Osteocyte (in vitro differentiated cells): ENCODE measurements around the gene ZNF185. TPM values are rescaled to one million over a fixed set of nuclear protein-coding genes. Genes with fewer than 3 reads are reported as not detected.
"Not testable (repeated sequence)": the region's sequence is repeated elsewhere in the genome, so short reads cannot be mapped to it uniquely, and the experiment has no call there.

Source experiments
- DNase-seq: peaks from one replicate; pipeline ENCODE4 v3.0.0; 2021; ENCODE audit warnings: mixed read lengths; ENCODE audit not compliant: unreplicated experiment; ENCODE audit errors: extremely low spot score
- H3K27ac Mint-ChIP-seq: one replicate; pipeline ENCODE4 v1.8.0; 2021; ENCODE audit warnings: mild to moderate bottlenecking, mixed read lengths; ENCODE audit not compliant: unreplicated experiment
- H3K27me3 Mint-ChIP-seq: one replicate; pipeline ENCODE4 v1.8.0; 2021; ENCODE audit warnings: mixed read lengths; ENCODE audit not compliant: unreplicated experiment
- H3K36me3 Mint-ChIP-seq: one replicate; pipeline ENCODE4 v1.8.0; 2021; ENCODE audit warnings: mixed read lengths; ENCODE audit not compliant: unreplicated experiment
- H3K4me1 Mint-ChIP-seq: one replicate; pipeline ENCODE4 v1.8.0; 2021; ENCODE audit warnings: mixed read lengths; ENCODE audit not compliant: unreplicated experiment
- H3K4me3 Mint-ChIP-seq: one replicate; pipeline ENCODE4 v1.8.0; 2021; ENCODE audit warnings: mild to moderate bottlenecking, moderate library complexity, mixed read lengths; ENCODE audit not compliant: unreplicated experiment
- H3K9me3 Mint-ChIP-seq: one replicate; pipeline ENCODE4 v1.8.0; 2021; ENCODE audit warnings: mixed read lengths; ENCODE audit not compliant: unreplicated experiment
- CTCF ChIP-seq: fragments of 200-600 bp; sonication (generic); IDR thresholded peaks from 2 replicates; pipeline ENCODE4 v1.5.0; 2021; ENCODE audit warnings: antibody characterized with exemption, mild to moderate bottlenecking, moderate library complexity
- total RNA-seq: library from RNA; stranded (reverse); gene quantifications from 2 replicates; pipeline ENCODE4 v1.2.1, GENCODE V29; 2021

The ZNF185 gene
- total RNA-seq, 1 donor from 2014 or later: 8.0 TPM

DNA sequence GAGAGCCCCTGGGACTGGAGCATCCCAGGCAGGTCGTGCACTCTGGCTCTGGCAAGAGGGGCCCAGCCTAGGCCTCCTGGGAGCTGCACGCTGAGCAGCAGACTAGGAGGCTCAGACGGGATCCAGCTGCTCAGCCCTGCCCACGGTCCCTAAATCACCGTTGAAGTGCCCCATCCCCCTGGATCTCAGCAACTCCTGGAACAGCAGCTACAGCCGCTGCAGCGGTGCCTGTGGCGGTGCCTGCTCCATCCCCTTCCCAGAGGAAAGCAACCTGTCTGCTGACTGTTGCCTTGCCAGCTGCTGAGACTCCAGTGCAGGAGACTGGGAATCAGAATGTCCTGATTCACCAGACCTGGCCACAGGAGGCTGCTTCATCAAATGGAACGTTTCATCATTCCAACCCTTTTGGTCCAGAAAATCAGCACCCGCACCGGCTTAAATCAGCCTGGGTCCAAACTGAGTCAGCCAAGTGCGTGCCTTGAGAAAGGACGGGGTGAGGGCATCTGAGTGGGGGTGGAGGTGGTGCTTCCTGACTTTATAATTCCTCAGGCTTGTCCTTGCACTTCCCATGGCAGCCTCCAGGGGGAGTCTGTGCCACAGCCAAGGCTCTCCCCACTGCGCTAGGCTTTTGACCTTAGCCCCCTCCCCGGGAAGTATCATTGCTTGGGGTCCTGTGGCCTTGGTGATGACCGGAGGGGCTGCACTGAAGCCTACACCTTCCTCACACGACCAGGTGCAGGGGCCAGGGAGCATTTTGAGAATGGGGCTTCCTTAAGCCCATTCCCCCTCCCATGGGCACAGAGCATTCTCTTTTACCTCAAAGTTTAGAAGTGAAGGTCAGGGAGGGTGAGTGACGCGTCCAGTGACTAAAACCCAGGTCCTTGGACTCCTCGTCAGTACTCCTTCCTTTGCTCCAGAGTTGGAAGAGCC lies 6.5 kb downstream of the ZNF185 start:
- DNase-seq: no peak
- Mint-ChIP-seq H3K27ac (no peak overlapping the region), H3K4me1 (peaks cover 15% of the 10 kb centered on the region), H3K36me3 (no peaks in the 10 kb centered on the region), H3K4me3 (no peak overlapping the region), H3K9me3 (no peaks in the 10 kb centered on the region), H3K27me3 (no peaks in the 10 kb centered on the region)
- peak; percentile 68 for TF ChIP-seq CTCF

DNA sequence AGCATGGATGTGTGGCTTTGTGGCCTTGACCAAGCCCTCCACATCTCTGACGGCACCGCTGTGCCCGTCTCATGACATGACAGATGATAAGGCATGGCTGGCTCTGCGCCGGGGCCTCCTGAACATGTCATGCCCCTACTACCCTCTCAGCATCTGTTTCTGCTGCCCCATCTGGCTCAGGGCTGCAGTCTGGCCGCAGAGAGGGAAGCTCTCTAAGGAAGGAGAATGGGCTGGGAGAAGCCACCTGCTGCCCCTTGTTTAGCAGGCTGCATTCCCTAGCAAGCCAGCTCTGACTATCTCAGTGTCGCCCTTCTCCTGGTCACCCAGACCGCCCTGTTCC lies 7.2 kb downstream of the ZNF185 start:
- H3K27ac Mint-ChIP-seq: no peak overlapping the region
- TF ChIP-seq CTCF: no peak
- H3K4me1 Mint-ChIP-seq: peaks cover 15% of the 10 kb centered on the region
- DNase-seq: no peak
- H3K27me3 Mint-ChIP-seq: no peaks in the 10 kb centered on the region
- H3K4me3 Mint-ChIP-seq: no peak overlapping the region
- no peaks in the 10 kb centered on the region for H3K9me3 Mint-ChIP-seq
- H3K36me3 Mint-ChIP-seq: no peaks in the 10 kb centered on the region

DNA sequence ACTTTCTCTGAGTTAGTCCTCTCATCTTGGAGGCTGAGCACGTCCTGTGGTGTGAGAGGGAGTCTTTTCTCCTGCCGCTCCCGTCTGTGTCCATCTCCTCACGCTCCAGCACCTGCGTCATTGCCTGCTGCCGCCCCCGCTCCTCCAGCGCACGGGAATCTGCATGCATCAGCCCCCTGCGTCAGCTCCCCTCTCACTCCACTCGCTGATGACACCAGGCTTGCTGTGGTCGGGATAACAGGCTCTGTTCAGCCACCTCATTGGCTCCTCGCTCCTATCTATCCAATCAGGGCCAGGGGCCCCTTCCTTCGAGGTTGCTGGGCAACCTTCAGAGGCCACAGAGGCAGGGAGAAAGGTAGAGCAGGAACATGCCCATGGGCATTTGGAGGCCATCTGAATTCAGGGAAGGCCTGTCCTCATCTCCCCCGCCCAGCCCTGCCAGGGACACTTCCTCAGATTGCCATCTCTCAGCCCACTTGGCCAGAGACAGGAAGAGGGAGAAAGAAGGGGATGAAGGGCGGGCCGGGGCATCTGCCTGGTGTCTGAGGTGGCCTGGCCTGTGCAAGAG lies 9.3 kb downstream of the ZNF185 start:
- Mint-ChIP-seq H3K4me1 (peaks cover 6% of the 10 kb centered on the region), H3K36me3 (no peaks in the 10 kb centered on the region), H3K27ac (no peak overlapping the region), H3K4me3 (no peak overlapping the region), H3K27me3 (no peaks in the 10 kb centered on the region), H3K9me3 (no peaks in the 10 kb centered on the region)
- TF ChIP-seq CTCF: no peak
- no peak for DNase-seq

GRCh38 chrX:152908486-152908885 lies 10.6 kb downstream of the ZNF185 start:
- no peaks in the 10 kb centered on the region for H3K36me3 Mint-ChIP-seq
- no peaks in the 10 kb centered on the region for H3K9me3 Mint-ChIP-seq
- H3K27ac Mint-ChIP-seq: no peak overlapping the region
- no peak for TF ChIP-seq CTCF
- H3K27me3 Mint-ChIP-seq: no peaks in the 10 kb centered on the region
- no peak for DNase-seq
- no peak overlapping the region for H3K4me3 Mint-ChIP-seq
- H3K4me1 Mint-ChIP-seq: peaks cover 6% of the 10 kb centered on the region

- H3K4me1 Mint-ChIP-seq, H3K27ac Mint-ChIP-seq, DNase-seq: not testable (repeated sequence)
Measured at GRCh38 chrX:152910018-152910417, 12.2 kb downstream of the ZNF185 start.

More at GRCh38 chrX:152910018-152910417, 12.2 kb downstream of the ZNF185 start:
- H3K36me3 Mint-ChIP-seq, H3K4me3 Mint-ChIP-seq, H3K27me3 Mint-ChIP-seq, H3K9me3 Mint-ChIP-seq: not testable (repeated sequence)
